NB4 (cell line): ENCODE results near the gene SPATA13.

Experiments used
- MAX ChIP-seq: IDR thresholded peaks from 2 replicates; pipeline ENCODE4 v1.6.1; 2011; ENCODE audit warnings: low read depth, low read length
- MYC ChIP-seq: IDR thresholded peaks from 2 replicates; pipeline ENCODE4 v1.6.1; 2011; ENCODE audit warnings: low read depth, low read length
- POLR2A ChIP-seq: IDR thresholded peaks from 2 replicates; pipeline ENCODE4 v1.6.1; 2011; ENCODE audit warnings: mild to moderate bottlenecking; ENCODE audit not compliant: insufficient read length; ENCODE audit errors: extremely low read depth
- TF ChIP-seq, protein P1 (sequence below): IDR thresholded peaks from one replicate; pipeline ENCODE4 v1.5.1; 2012; ENCODE audit warnings: low read depth, low read length

DNA sequence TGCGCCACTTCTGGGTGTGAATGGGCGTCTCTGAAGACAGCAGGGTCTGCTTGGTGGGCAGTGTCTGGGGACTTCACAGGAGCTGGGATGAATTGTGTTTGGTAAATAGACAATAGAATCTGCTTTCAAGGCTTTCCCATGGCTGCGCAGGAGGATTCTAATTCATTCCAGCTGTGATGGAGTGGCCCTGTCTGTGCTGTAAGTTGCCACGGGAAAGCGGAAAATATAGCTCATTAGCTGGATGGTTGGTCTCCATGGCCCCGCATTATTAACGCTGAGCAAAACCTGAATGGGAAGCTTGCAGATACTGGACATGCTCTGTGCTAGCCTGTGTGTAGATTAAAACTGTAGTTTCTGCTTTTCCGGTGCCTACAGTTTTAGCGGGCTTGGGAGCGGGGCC lies 133.2 kb downstream of the SPATA13 start:
- TF ChIP-seq, protein P1, sequence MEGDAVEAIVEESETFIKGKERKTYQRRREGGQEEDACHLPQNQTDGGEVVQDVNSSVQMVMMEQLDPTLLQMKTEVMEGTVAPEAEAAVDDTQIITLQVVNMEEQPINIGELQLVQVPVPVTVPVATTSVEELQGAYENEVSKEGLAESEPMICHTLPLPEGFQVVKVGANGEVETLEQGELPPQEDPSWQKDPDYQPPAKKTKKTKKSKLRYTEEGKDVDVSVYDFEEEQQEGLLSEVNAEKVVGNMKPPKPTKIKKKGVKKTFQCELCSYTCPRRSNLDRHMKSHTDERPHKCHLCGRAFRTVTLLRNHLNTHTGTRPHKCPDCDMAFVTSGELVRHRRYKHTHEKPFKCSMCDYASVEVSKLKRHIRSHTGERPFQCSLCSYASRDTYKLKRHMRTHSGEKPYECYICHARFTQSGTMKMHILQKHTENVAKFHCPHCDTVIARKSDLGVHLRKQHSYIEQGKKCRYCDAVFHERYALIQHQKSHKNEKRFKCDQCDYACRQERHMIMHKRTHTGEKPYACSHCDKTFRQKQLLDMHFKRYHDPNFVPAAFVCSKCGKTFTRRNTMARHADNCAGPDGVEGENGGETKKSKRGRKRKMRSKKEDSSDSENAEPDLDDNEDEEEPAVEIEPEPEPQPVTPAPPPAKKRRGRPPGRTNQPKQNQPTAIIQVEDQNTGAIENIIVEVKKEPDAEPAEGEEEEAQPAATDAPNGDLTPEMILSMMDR: no peak
- TF ChIP-seq POLR2A: no peak
- no peak for TF ChIP-seq MYC
- TF ChIP-seq MAX: no peak
